ENCODE measurements around the gene MARCHF9.
A peak's percentile ranks its signal among the peaks of the same experiment; 100 is the strongest.

MARCHF9 gene

DNA sequence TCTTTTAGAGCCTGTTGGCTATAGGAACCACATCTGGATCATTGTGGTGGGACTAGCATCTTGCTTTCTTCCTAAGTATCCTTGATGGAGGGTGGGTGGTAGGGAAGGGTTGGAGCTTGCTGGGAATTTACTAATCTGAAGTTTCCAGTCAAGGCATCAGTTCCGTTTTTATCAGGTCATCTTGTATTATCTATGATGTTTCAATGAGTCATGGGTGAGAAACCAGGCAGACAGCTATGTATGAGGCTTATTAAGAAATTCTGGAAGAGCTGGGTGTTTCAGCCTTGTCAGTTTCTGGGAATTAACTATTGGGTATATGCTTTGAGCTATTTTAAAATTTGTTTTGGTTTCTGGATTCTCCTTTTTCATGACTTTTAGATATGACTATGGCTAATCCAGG lies 39.0 kb downstream of the MARCHF9 start:
- no peak for DNase-seq

DNA sequence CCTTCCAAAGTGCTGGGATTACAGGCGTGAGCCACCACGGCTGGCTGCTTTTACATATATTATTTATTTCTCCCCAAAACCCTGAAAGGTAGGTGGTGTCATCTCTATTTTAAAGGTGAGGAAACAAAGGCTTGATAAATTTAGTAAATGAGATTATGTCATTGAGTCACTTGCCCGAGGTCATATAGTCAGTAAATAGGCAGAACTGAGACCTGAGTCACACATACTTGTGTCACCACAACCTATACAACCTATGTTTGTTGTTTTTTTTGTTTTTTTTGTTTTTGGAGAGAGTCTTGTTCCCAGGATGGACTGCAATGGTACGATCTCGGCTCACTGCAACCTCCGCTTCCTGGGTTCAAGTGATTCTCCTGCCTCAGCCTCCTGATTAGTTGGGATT lies 40.5 kb downstream of the MARCHF9 start:
- no peak for DNase-seq

DNA sequence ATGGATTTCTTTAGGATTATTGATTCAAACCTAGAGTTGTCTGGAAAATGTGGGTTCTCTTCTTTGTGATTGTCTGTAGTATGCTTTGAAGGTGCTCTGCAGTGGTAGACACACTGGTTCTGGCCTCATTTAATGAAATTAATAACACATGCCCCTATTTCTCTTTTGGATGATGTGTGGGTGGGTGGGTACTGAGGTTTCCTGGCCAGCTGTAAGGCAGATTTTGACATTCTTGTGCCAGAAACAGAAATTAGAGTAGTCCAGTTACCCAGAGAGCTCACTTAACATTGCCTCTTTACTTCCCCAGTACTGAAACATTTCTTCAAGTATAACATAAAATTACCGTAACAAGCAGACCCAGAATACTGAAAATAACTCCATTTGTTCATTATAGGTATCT lies 42.1 kb downstream of the MARCHF9 start:
- DNase-seq, result no peak

DNA sequence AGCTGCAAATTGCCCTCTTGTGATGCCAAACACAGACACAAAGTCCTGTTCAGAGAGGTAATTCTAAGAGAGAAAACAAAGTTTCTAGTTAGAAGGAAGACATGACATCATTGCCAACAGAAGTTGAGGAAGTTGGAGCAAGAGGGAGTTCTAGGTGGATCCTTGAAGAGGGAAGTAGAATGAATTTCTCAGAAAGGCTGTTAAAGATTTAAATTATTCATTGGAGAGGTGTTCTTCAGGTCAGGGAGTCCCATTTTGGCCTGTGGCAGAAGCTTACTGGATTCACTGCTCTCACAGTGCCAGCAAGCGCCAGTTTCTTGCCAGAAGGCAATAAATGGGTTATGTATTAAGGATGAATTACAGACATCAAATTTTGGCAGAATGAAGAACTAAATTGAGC lies 43.0 kb downstream of the MARCHF9 start:
- DNase-seq, result no peak

DNA sequence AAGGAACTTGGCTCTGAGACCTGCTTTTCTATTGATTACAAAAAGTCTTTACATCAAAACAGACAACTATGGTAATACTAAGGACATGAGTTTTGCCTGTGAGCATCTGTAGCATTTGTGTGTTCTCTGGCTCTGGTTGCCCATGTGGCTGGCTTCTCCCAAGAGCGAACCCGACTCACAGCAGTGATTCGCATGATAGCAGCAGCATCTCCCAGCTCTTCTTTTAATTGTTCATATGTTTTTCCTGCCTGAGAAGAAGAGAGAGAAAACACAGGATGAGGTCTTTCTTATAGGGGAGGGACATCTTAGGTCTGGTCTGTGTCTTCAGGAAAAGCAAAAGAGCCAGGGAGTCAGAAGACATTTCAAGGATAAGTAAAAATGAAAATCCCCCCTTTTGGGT lies 46.1 kb downstream of the MARCHF9 start:
- DNase-seq, result no peak

DNA sequence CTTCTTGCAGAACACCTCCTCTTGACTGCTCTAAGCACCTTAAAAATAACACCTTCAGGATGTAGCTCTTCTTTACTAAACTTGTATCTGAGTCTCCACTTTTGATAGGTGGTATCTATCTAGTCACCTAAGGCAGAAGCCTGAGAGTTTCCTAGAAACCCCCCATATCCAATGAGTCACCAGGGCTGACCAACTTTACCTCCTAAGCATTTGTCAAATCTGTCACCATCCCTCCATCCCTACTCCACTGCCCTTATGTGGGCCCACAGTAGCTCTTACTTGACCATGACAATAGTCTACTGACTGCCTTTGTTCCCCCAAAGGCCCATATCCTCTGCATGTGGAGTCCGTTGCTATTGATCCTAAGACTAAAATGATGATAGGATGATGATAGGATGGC lies 47.7 kb downstream of the MARCHF9 start:
- no peak for DNase-seq

DNA sequence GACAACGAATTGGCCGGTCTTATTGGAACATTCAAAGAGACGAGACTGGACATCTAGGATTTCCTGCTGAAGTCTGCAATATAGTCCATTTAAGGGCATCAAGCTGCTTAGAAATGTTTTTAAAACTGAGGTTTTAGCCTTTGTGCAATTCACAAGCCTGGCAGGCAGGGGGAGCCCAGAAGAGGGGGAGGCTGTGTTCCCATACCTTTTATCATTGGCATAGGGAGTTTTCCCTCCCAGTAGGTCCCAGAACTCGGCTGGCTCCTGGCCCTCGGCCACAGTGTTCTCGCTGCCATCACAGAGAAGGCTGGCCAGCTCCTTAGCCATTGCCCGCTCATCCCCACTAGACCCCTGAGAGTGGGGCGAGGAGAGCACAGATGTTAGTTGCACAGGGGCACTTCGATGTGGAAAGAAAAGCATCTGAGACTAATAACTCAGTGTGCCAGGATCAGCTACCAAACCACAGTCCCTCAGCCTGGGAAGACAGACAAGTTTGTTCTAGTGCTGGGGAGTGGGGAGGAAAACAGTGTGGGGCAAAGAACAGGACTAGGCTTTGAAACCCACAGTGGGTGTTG lies 48.5 kb downstream of the MARCHF9 start:
- peak in 16 of 58 donors; percentile 9 to 41 (median 18) for DNase-seq

DNA sequence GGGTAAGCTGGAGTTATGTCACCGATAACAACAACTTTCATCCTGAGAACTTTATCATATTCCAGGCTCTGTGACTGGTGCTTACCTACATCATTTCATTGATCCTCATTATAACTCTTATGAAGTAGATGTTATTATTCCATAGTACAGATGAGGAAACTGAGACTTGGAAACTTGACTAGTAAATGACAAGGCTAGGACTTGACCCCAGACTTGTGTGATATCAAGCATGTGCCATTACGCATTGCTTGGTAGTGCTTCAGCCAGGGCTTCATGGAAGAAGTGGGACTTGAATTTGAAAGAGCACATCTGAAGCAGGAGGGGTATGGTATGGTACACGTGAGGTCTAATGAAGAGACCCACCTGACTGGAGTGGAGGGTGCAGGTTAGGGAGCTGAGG lies 51.8 kb downstream of the MARCHF9 start:
- DNase-seq, result no peak

DNA sequence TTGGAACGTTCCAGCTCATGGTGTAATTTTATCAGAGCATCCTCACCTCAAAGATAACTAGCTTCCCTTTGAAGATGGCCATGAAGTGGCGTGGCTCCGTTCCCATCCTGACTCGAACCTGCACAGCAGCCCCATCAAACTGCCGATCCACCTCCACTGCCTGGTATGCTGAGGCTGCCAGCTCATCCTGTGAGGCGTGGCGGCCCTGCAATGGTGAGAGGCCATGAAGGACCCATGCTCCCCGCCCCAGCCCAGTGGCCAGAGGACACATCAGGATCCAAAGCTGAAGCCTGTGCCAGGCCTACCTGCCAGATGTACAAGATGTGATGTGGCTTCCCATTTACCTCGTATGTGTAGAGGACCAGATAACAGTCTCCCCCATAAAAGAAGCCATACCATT lies 52.4 kb downstream of the MARCHF9 start:
- no peak for DNase-seq

DNA sequence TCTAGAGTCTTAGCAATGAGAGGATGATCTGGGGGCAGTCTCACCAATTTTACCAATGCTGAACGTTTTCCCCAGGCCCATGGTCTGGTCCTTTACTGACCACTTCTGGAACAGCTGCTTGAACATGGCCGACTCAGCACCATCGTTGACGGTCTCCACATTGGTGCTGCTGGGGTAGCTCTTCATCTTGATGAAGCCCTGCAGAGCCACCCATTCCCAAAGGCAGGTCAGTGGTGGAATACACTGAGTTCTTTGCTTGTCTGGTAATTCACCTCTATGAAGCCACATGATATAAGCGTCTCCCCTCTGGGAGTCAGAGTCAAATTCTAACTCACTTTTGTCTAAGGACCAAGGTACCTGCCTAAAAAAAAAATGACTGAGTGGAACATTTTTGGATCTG lies 53.4 kb downstream of the MARCHF9 start:
- no peak for DNase-seq

DNA sequence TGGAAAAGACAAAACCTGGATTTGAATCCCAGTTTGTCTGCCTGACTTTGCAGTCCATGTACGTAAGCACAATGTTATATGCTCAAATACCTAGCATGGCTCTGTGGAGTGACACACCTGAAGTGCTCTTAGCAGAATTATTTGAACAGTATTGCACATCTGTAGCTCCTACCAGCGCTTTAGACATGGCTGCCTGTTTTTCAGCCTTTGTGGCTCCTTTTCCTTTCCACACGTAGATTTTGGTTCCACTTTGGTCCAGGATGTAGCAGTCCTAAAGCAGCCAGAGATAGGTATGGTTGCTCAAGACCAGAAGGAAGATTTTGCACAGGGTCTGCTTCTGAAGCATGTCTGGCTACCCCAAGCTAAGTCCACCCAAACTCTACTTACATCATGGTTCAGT lies 54.5 kb downstream of the MARCHF9 start:
- no peak for DNase-seq
